ENCODE results near the gene SPOPL.

- TF ChIP-seq SREBF2 (IDR thresholded peaks at IDR 0.05) (no peak), GATA3 (IDR thresholded peaks at IDR 0.05; ENCODE audit: borderline replicate concordance) (no peak), RAD21 (conservative IDR thresholded peaks at IDR 0.05 in 1 of 2, IDR thresholded peaks at IDR 0.05 in 1 of 2) (no peak), CEBPB (IDR thresholded peaks at IDR 0.05) (no peak)
Measured at GRCh38 chr2:138490673-138491494, 10.7 kb upstream of the SPOPL start.
